Measurements from ENCODE around the gene BAG2. TPM values are rescaled to one million over a fixed set of nuclear protein-coding genes. Genes with fewer than 3 reads are reported as not detected.

Gene BAG2
- total RNA-seq, 2 donors from 2014 or later = 5.6 to 9.5 TPM

GRCh38 chr6:57195457-57195856, 23.3 kb downstream of the BAG2 start:
- Mint-ChIP-seq H3K4me3 (no peak overlapping the region), H3K4me1 (no peaks in the 10 kb centered on the region), H3K36me3 (ENCODE audit: low read depth) (peaks cover 10% of the 10 kb centered on the region), H3K9me3 (no peaks in the 10 kb centered on the region), H3K27ac (no peak overlapping the region), H3K27me3 (no peaks in the 10 kb centered on the region)
- no peak for ATAC-seq (replicated peaks)

- Mint-ChIP-seq H3K4me1 (no peaks in the 10 kb centered on the region), H3K9me3 (no peaks in the 10 kb centered on the region), H3K4me3 (no peak overlapping the region), H3K27ac (no peak overlapping the region), H3K27me3 (no peaks in the 10 kb centered on the region), H3K36me3 (ENCODE audit: low read depth) (no peaks in the 10 kb centered on the region)
- ATAC-seq (replicated peaks) = no peak
Observed at GRCh38 chr6:57198926-57199636, 27.0 kb downstream of the BAG2 start.

GRCh38 chr6:57201718-57202117, 29.6 kb downstream of the BAG2 start:
- Mint-ChIP-seq H3K27ac (no peak overlapping the region), H3K9me3 (no peaks in the 10 kb centered on the region), H3K4me3 (no peak overlapping the region), H3K4me1 (peaks cover 12% of the 10 kb centered on the region), H3K36me3 (ENCODE audit: low read depth) (no peaks in the 10 kb centered on the region), H3K27me3 (no peaks in the 10 kb centered on the region)
- ATAC-seq (replicated peaks) = no peak

GRCh38 chr6:57205550-57206328, 33.6 kb downstream of the BAG2 start:
- Mint-ChIP-seq H3K4me1 (peaks cover 12% of the 10 kb centered on the region), H3K27me3 (no peaks in the 10 kb centered on the region), H3K4me3 (no peak overlapping the region), H3K9me3 (no peaks in the 10 kb centered on the region), H3K27ac (peak overlapping the region; percentile 2), H3K36me3 (ENCODE audit: low read depth) (no peaks in the 10 kb centered on the region)
- no peak for ATAC-seq (replicated peaks)

- Mint-ChIP-seq H3K4me3 (no peak overlapping the region), H3K4me1 (peaks cover 12% of the 10 kb centered on the region), H3K36me3 (ENCODE audit: low read depth) (no peaks in the 10 kb centered on the region), H3K27ac (peak overlapping the region; percentile 74), H3K27me3 (no peaks in the 10 kb centered on the region), H3K9me3 (no peaks in the 10 kb centered on the region)
- peak; percentile 88 for ATAC-seq (replicated peaks)
Observed at GRCh38 chr6:57207141-57207540, 35.0 kb downstream of the BAG2 start.

- Mint-ChIP-seq H3K4me3 (peak overlapping the region; percentile 38), H3K27me3 (no peaks in the 10 kb centered on the region), H3K27ac (peak overlapping the region; percentile 74), H3K4me1 (peaks cover 12% of the 10 kb centered on the region), H3K9me3 (no peaks in the 10 kb centered on the region), H3K36me3 (ENCODE audit: low read depth) (no peaks in the 10 kb centered on the region)
- peak; percentile 80 for ATAC-seq (replicated peaks)
Observed at GRCh38 chr6:57207872-57208271, 35.7 kb downstream of the BAG2 start.

- ATAC-seq (replicated peaks) = no peak
Observed at GRCh38 chr6:57209030-57209429, 36.9 kb downstream of the BAG2 start.

GRCh38 chr6:57210060-57210459, 37.9 kb downstream of the BAG2 start:
- Mint-ChIP-seq H3K27ac (no peak overlapping the region), H3K4me1 (peaks cover 21% of the 10 kb centered on the region), H3K9me3 (peaks cover 1% of the 10 kb centered on the region), H3K36me3 (ENCODE audit: low read depth) (no peaks in the 10 kb centered on the region), H3K27me3 (no peaks in the 10 kb centered on the region), H3K4me3 (no peak overlapping the region)
- no peak for ATAC-seq (replicated peaks)

More at GRCh38 chr6:57209030-57209429, 36.9 kb downstream of the BAG2 start:
- Mint-ChIP-seq H3K36me3 (ENCODE audit: low read depth) (no peaks in the 10 kb centered on the region), H3K9me3 (no peaks in the 10 kb centered on the region), H3K4me3 (no peak overlapping the region), H3K27ac (no peak overlapping the region), H3K27me3 (no peaks in the 10 kb centered on the region), H3K4me1 (peaks cover 12% of the 10 kb centered on the region)

- no peak for ATAC-seq (replicated peaks)
Observed at GRCh38 chr6:57215260-57215659, 43.1 kb downstream of the BAG2 start.

GRCh38 chr6:57216235-57217101, 44.3 kb downstream of the BAG2 start:
- Mint-ChIP-seq H3K9me3 (peaks cover 3% of the 10 kb centered on the region), H3K4me3 (no peak overlapping the region), H3K36me3 (ENCODE audit: low read depth) (no peaks in the 10 kb centered on the region), H3K4me1 (peaks cover 11% of the 10 kb centered on the region), H3K27ac (no peak overlapping the region), H3K27me3 (peaks cover 3% of the 10 kb centered on the region)
- ATAC-seq (replicated peaks) = no peak

More at GRCh38 chr6:57215260-57215659, 43.1 kb downstream of the BAG2 start:
- Mint-ChIP-seq H3K27ac (no peak overlapping the region), H3K36me3 (ENCODE audit: low read depth) (no peaks in the 10 kb centered on the region), H3K4me3 (no peak overlapping the region), H3K4me1 (peaks cover 11% of the 10 kb centered on the region), H3K9me3 (peaks cover 3% of the 10 kb centered on the region), H3K27me3 (no peaks in the 10 kb centered on the region)

GRCh38 chr6:57217270-57217669, 45.1 kb downstream of the BAG2 start:
- no peak overlapping the region for H3K4me3 Mint-ChIP-seq
- peaks cover 11% of the 10 kb centered on the region for H3K4me1 Mint-ChIP-seq
- peaks cover 3% of the 10 kb centered on the region for H3K27me3 Mint-ChIP-seq
- peaks cover 3% of the 10 kb centered on the region for H3K9me3 Mint-ChIP-seq
- peaks cover 5% of the 10 kb centered on the region for H3K36me3 Mint-ChIP-seq (ENCODE audit: low read depth)
- H3K27ac Mint-ChIP-seq = no peak overlapping the region
- no peak for ATAC-seq (replicated peaks)

GRCh38 chr6:57220083-57220703, 48.1 kb downstream of the BAG2 start:
- Mint-ChIP-seq H3K4me3 (peak overlapping the region; percentile 84), H3K27me3 (peaks cover 7% of the 10 kb centered on the region), H3K27ac (peak overlapping the region; percentile 27), H3K36me3 (ENCODE audit: low read depth) (peaks cover 5% of the 10 kb centered on the region), H3K4me1 (peaks cover 4% of the 10 kb centered on the region), H3K9me3 (peaks cover under 1% of the 10 kb centered on the region)
- ATAC-seq (replicated peaks) = no peak

- peaks cover 4% of the 10 kb centered on the region for H3K4me1 Mint-ChIP-seq
- H3K4me3 Mint-ChIP-seq = peak overlapping the region; percentile 84
- peaks cover 9% of the 10 kb centered on the region for H3K27me3 Mint-ChIP-seq
- ATAC-seq (replicated peaks) = peak; percentile 56
- no peaks in the 10 kb centered on the region for H3K9me3 Mint-ChIP-seq
- peak overlapping the region; percentile 82 for H3K27ac Mint-ChIP-seq
- peaks cover 5% of the 10 kb centered on the region for H3K36me3 Mint-ChIP-seq (ENCODE audit: low read depth)
Observed at GRCh38 chr6:57221191-57221935, 49.2 kb downstream of the BAG2 start.
